Stimulated activated CD4-positive, alpha-beta T cell treated with anti-CD3 and anti-CD28 coated beads, TNF-alpha, amount 100 ng/mL, for 4 hours (primary cell): ENCODE data around the gene USH1C.

Experiments
- DNase-seq, 3 experiments: peaks; one replicate each; pipeline ENCODE4 v3.0.0-alpha.2; 2020; ENCODE audit warnings: low read depth in 3 of 3

USH1C gene

DNA sequence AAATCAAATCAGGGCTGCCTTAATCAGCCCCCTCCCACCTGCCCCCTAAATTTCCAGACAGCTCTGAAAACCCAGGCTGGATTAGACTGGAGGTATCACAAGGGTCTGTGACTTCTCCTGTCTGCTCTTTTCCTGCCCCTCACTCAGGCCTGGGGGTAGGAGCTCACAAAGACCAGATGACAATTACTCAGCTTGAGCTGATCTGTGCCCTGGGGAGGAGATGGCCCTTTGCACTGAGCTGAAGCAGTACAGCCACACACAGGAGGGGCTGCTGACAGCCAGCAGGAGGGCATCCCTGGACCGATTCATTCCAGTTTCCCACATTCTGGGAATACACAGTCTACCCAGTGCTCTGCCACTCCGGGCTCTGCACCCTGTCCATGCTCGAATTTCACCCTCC is 71.7 kb downstream of the USH1C start:
- DNase-seq = no peak

DNA sequence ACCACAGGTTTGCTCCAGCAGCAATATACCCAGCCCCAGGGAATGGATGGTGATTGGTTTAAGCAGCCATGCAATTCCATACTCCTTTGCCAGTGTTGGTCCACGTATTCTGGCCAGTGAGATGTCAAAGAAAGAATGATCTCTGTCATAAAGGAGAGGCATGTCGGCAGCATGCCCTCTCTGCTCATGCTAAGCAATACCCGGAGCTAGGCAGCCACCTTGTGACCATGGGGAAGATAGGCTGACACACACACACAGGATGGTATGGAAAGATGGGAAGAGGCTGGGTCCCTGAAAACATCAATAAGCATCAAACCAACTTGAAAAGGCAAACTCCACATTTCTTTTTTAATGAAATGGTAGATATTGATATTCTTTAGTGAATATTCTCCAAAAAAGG is 72.7 kb downstream of the USH1C start:
- no peak for DNase-seq

DNA sequence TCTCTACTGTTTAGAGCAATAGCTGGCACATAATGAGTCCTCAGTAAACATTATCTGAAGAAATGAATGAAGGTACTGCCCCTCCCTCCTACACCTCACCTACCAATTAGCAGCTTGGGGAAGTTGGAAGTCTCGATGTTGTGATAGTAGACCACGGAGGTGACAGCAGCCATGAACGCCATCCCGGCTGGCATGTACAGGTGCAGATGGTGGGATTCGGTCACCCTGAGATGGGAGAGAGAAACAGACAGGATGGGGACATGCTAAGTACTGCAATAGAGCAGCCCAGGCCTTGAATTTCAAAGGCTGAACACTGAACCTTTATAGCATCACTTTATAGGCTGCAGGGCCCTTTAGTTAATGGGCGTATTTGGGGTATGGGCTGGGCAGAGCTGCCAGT is 74.2 kb downstream of the USH1C start:
- no peak for DNase-seq

DNA sequence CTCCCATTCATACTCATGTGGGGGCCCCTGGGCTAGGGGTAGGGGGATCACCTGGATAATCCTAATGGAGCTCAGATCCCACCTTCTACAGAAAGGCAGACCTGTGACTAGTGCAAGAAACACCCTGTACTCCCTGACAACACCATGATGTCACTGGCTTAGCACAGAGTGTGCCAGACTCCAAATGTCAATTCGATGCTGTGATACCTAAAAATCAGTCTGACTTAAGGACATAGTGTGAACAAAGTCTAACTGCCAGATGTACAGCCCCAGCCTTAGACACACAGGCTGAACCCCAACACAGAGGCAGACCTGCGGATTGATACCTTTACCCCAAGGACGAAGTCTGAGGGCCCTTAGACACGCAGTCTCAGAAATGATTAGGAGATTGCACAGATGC is 76.1 kb downstream of the USH1C start:
- DNase-seq = no peak

DNA sequence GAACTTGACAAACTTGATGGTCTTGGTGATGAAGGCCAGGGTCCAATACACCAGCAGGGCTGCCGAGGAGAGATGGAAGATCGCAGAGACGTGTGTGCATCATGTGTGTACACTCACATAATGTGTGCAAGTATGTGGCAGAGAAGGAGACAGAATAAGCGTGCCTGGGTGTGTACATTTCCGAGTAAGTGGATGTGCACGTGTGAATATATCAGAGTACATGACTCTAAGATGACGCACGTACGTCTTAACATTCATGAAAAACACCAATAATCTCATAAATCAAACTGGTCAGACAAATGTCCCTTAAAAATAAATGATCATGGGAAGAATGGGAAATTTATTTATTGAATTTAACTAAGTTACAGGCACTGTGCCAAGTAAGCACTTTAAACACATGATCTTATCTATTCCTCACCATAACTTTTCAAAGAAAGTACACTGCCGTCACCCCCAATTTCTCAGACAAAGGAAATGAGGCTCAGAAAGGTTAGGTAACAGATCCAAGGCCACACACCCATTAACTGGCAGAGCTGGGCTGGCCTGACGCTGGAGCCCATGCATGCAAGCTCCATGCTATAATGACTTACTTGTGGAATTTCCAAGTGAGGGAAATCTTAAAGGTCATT is 80.6 kb downstream of the USH1C start:
- DNase-seq = no peak

DNA sequence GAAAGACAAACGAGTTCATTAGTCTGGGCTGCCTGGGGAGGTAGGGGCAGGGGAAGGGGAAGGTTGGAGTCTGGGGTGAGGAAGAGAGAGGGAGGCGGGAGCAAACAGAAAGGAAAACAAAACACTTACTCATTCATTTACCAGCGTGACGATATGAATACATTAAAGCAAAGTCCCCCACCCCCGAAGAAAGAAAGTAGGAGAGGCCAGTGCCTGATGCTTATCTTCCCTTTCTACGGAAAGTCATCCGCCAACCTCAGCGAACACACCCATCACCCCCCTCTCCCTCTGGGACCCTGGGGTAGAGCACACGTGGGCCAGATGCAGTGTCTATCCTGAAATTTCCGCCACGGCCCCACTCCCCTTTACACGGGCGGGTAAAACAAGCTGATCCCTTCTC is 81.3 kb downstream of the USH1C start:
- no peak for DNase-seq

DNA sequence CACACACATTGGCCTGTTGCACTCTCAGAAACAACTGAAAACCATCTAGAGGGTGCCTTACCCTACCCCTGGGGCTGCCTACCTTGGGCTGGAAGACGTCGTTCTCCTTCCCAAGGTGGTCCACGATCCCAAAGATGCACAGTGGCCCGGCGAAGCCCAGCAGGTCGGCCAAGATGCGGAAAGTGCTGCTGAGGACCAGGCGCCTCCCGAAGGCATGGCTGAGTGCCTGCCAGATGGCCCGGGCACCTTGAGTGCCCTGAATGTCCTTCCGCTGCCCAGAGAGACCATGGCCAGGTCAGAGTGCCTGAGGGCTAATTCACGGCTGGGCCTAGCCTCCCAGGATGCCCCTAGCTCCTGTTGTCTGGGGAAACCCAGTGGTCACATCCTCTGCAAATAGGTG is 83.8 kb downstream of the USH1C start:
- DNase-seq = no peak

DNA sequence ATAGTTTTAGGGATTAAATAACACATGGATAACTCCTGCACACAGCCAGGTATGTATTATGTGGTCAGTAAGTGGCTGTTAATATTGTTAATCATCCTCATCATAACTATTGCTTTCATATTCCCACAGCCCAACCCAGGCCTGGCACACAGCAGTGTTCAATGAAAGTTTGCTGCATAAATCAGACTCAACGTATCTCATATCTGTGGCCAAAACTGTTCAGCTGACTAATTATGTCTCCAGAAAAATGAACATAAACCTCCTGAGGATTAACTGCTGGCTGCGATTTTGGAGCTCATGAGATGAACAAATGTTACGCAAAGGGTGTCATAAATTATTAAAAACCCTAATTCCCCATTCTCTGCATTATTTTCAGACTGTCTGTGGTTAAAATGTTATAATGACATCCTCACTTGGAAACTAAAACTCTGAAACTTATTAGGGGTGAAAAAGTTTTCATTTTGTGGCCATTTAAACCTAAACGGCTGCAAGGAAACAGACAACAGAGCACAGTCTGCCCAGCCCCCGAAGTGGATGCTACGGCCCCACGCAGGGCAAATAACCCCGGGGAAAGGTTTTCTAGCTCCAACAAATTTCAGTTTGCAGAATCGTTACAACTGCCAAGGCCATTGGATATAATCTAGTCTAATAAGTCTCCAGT is 84.8 kb downstream of the USH1C start:
- no peak for DNase-seq

DNA sequence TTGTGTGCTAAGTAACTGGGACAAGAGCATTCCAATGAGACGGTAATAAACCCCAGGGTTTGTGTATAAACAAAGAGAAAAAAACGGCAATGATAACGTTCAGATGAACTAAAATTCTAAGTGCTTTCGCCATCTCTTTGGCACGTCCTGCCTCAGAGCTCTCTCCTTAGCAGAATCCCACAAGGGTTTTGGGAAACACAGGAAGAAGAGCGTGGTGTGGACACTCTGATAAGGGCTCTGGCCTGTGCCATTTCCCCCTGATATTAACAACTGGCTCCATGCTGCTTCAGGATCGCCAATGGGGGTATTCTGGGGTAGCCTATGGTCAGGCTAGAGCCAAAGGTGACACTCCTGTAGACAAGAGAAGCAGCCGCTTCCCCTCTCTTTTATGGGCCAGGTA is 85.9 kb downstream of the USH1C start:
- no peak for DNase-seq

DNA sequence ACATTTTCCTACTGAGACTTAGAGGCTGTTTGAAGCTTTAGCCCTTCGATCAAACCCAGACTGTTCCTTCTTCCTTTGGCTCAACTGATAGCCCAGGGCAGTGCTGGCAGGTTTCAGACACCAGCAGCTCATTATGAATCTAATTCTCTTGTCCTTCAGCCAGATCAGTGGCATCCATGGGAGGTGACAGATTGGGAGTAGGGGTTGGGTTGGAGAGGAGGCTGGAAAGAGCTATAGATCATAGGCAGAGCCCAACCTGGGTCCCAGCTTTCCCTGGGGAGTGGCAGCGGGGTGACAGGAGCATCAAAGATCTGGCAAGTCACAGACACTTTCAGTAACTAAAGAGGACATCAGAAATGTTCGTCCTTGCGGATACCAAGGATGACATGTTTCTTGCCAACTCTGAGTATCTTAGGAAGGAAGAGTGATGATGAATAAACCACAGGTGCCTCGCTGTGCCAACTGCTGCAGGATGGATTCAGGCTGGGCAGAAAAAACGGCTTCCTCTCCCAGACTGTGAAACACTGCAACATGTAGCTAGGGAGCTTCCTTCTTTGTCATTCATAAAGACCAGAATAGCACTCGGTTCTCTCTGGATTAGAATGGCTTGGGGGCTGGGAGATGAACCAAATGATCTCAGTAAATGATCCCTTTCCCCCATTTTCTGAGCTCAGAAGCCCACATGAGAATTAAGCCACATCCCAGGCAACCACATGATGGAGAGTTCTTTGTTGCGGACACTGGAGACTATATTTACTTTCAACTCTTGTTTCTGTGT is 86.6 kb downstream of the USH1C start:
- DNase-seq = no peak

DNA sequence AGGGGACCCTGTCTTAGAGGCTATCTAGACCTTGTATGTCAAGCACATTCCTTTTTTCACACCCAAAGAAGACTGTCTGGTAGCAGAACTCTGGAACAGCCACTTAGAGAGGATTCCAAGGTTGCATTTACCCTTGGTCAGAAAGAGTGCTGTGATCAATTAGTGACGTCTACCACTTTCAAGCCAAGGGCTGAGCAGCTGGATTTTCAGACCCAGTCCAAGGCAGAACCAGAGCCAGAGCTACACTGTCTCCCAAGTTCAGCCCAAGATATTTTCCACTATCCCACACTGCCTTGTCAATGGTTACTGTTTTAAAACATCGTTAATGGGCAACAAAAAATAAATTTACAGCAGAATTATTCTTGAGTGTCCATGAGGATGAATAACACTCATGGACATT is 91.5 kb downstream of the USH1C start:
- no peak for DNase-seq

DNA sequence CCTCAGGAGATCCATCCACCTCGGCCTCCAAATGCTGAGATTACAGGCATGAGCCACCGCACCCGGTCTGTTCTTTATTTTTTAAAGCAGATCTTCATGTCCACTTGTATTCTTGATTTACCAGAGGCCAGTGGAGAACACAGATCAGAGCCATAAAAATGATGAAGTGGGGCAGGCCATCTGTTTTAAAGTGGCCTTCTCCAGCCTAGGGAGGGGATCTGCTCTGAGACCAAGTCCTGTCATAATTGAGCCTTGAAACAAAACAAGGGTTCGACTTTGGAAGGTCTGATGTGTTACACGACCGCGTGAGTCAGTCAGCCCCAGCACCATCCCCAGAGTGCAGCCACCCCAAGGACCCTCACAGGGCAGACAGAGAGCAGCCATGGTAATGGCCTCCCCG is 95.1 kb downstream of the USH1C start:
- no peak for DNase-seq

DNA sequence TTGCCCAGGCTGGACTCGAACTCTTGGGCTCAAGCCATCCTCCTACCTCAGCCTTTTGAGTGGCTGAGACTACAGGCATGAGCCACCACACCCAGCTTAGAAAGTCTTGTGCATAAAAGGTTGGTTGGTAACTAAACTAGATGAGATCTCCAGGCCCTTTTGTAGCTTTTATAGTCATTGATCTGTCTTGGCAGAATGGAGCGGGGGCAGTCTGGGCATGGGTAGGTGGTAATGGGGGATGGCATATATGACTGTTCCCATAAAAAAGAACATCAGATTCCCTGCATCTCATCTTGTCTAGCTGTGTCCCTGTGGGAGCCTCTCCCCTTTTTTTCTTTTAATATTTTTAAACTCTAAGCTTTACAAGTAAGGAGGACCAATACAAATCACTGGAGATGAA is 97.7 kb downstream of the USH1C start:
- DNase-seq = no peak

DNA sequence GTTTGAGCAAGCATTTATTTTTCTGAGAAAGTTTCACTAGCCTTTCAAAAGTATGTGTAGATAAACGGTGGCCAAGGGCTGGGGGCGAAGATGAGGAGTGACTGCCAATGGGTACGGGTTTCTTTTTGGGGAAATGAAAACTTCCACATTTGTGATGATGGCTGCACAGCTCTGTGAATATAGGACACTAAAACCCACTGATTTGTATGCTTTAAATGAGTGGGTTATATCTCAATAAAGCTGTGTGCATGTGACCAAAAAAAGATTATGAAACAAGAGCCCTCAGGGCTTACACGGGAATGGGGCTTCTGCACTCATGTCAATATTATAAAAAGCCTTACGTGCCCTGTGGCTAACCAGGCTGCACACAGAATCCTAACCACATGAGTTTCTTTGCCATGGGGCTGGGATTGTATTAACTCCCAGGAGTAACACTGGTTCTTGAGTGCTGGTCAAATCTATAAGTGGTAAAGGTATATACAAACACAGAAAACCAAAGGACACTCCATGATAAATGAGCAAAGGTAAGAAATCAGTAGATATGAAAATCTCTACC is 98.9 kb downstream of the USH1C start:
- no peak for DNase-seq

DNA sequence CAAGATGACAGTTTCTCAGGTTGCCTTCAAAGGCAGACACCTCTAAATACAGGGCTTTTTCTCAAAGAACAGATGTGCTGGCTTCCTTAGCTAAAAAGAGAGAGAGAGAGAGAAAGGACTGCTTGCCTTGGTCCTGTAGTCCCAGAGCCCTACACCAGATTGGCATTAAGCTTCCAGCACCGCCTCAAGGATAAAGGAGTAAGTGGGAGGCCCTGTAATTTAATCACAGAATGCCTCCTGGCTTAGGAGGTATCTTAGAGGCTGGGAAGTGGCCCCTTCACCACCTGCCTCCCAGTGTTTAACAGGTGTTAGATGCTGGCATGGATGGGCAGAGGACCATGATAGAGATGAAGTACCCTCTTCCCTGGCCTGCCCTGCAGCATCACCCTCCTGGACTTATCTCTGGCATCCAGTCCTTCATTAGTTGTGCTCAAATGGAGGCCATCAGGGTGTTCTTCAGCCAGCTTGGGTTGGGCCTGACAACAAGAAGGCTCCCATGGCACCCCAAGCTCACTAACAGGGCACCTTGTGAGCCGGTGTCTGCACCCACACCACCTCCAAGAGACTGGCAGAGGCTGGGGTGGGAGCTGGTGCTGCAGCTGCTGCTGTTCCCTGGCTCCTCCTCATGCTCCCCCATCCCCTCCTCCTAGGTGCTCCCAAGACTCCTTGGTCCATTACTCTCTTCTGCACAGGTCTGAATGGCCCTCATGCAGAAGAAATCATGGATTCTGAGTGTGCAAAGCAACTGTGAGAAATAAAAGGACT is 100.1 kb downstream of the USH1C start:
- DNase-seq = no peak
